ENCODE results near the gene CYB561D2.

Gene CYB561D2

DNA sequence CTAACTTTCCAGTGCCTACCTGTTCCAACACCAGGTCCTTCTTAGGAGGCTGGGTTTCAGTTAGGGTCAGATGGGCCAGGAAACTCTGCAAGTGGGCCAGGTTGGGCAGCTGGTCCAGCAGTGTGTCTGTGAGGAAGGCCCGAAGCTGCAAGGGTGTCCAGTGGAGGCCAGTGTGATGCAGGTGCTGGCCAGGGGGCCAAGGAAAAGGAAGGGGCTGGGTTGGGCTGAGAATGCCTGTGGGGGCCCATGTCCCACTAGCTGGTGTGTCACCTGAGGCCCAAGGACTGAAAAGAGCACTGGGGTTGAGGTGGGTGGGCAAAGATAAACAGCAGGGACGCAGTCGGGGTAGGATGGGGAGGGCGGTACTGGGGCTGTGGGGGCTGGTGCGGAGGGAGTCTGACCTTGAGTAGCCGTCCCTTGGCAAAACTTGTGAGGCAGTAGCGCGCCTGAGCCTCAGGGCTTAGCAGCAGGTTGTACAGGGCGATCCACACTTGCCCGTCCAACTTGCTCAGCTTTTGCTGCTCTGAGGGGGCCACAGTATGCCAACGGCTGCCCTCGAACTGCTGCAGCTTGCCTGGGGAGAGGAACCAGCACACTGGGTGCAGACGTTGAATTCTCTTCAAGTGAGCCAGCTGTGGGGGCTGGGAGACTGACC is 8.5 kb upstream of the CYB561D2 start:
- DNase-seq (ENCODE audit: low spot score) = no peak

DNA sequence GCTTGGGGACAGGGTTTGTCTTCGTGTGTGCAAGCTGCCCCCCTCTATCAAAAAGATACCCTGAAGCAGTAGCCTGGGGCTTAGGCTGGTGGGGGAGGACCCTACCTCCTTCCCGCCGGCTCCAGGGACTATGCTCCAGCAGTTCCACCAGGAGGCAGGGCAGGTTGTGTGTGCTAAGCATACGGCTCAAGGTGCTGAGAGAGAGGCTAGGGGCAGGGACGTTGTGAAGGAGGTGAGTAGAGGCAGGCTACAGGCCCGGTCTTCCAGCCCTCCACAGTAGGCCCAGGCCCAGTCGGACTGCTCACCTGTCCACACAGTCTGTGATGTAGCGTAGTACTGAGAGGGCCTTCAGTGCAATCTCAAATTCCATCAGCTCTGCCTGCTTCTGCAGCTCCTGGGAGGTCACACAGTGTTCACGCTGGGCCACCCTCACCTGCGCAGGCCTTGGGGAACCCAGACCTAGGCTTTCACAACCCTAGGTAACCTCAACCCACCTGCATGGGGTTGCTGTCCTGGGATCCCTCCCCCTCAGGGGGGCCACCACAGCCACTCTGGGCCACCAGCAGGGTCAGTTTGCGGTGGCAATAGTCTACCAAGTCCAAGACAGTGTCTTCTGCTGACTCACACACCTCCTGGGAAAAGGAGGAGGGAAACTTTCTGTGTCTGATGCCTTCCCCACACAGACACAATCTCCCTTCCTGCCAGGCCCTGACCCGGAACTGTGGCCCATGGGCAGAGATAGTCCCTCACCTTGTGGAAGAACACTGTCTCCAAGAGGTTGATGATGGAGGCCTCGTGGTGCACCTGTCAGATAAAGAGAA is 7.6 kb upstream of the CYB561D2 start:
- no peak for DNase-seq (ENCODE audit: low spot score)

DNA sequence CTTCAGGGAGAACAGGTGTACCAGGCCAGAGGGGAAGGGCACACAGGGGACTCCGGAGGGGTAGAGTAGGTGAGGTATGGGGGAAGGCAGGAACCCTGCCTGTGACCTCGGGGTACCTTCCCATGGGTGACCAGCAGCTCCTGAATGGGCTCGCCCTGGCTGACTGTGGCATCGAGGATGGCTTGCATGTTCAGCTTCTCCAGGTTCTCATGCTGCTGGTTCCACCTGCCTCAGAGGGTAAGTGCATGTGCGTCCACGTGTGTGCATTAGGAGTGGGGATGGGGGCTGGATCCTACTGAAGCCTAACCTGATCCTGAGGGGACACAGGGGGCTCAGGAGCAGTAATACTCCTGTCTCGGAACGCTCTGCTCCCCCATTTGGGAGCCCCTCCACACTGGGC is 5.7 kb upstream of the CYB561D2 start:
- DNase-seq (ENCODE audit: low spot score) = no peak

DNA sequence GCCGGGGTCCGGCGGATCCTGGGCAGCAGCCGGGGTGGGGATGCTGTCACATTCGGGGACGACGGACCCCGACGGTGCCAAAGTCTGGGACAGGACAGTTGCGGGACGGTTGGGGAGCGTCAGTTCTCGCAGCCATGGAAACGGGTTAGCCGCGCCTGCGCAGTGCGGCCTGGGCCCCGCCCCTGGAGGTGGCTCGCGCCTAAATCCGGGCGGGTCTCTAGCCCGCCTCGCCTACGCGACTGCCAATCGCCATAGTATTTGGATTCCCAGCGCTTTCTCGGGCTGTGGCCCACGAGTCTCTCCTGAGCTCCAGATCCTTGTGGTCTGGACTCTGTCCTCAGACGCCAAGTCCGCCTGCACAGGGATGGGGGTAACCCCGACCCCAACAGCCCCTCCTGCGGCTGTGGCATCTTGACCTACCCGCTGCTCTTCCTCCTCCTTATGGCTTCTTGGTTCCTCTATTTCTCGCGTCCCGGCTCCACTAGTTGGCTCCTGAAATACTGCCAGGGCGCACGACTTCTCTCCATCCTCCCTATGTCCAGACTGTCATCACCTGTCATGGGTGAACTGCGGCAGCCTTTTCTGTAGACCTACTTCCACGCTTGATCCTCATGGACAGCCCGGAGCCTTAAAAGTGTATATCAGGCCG is 5.0 kb upstream of the CYB561D2 start, which contains the start of gene ZMYND10:
ZMYND10 (minus strand) TSS at position 147 of the 649 bp plus-strand sequence. CDS start 153 bp downstream, outside the sequence.
- DNase-seq (ENCODE audit: low spot score) = peak; percentile 44

DNA sequence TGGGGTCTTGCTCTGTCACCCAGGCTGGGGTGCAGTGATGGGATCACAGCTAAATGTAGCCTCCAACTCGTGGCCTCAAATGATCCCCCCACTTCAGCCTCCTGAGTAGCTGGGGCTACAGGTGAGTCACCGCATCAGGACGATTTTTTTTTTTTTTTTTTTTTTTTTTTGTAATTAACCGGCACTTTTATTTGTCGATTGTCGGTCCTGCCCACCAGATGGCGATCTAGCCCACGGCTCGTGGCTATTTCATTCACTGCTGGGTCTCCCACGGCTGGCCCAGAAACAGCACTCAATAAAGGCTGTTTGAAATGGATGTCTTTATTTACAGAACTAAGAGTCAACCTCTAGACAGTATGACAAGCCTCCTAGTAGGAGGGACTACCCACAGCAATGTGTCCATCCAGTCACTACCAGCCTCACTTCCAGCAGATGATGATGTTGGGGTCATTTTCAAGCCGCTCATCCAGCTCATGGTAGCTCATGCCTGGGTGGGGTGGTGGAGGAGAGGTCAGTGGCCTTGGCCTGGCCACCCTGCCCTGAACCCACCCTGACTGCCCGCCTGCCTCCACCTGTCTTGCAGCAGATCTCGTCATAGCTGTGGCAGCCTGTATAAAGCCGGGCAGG is 3.4 kb upstream of the CYB561D2 start:
- peak; percentile 69 for DNase-seq (ENCODE audit: low spot score)

DNA sequence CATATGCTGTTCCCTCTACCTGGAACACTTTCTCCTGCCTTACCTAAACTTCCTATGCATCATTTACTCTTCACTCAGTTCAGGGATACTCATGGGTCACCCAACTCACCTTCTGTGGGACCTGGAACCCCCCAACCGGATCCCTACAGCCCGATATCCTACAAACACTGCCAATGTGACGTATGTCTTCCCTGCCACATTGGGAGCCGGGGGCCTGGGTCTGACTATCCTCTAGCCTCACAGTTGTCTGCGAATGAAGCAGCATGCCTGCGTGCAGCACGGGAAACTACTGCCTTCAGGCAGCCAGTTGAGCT is 492 bp upstream of the CYB561D2 start:
- DNase-seq (ENCODE audit: low spot score) = no peak

DNA sequence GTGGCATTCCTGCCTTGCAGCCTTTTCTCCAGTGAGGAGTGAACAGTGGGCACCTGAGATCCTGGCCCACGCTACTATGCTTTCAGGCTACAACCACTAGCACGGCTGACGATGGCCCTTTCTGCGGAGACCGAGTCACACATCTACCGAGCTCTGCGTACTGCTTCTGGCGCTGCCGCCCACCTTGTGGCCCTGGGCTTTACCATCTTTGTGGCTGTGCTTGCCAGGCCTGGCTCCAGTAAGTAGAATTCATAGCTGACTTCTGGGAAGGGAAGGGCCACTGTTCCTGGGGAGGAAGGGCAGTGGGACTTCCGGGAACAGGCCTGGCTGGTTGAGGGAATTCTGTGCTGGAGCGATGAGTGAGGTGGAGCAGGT is 648 bp downstream of the CYB561D2 start:
- no peak for DNase-seq (ENCODE audit: low spot score)

DNA sequence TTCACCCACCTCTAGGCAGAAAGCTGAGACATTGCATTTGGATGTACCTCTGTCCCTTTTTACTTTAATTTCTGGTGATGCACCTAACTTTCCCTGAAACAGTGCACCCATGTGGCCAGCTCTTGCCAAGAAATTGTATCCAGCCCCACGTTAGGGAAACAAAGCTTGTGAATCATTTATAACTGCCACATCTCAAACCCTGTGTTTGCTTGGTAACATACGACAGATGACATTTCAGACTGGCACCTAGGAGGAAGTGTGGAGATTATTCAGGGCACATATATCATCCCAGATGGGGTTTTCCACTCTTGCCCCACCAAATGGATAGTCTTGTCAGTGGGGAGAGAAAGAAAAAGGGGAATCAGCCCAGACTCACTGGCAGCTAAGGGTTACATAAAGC is 2.1 kb downstream of the CYB561D2 start:
- DNase-seq (ENCODE audit: low spot score) = peak; percentile 53

DNA sequence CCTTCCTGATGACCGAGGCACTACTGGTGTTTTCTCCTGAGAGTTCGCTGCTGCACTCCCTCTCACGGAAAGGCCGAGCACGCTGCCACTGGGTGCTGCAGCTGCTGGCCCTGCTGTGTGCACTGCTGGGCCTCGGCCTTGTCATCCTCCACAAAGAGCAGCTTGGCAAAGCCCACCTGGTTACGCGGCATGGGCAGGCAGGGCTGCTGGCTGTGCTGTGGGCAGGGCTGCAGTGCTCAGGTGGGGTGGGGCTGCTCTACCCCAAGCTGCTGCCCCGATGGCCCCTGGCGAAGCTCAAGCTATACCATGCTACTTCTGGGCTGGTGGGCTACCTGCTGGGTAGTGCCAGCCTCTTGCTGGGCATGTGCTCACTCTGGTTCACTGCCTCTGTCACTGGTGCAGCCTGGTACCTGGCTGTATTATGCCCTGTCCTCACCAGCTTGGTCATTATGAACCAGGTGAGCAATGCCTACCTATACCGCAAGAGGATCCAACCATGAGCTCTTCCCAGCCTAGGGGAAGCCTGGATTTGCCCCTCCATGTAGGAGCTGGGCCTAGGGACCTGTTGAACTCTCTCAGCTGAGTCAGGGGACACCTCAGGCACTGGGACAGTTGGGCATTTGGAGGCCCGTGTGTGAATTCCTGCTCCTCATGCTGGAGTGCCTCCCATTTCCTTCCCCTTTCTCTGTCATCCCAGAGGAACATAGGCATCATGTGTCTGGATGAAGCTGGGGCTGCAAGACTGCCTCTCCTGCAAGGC is 2.8 kb downstream of the CYB561D2 start:
- no peak for DNase-seq (ENCODE audit: low spot score)

DNA sequence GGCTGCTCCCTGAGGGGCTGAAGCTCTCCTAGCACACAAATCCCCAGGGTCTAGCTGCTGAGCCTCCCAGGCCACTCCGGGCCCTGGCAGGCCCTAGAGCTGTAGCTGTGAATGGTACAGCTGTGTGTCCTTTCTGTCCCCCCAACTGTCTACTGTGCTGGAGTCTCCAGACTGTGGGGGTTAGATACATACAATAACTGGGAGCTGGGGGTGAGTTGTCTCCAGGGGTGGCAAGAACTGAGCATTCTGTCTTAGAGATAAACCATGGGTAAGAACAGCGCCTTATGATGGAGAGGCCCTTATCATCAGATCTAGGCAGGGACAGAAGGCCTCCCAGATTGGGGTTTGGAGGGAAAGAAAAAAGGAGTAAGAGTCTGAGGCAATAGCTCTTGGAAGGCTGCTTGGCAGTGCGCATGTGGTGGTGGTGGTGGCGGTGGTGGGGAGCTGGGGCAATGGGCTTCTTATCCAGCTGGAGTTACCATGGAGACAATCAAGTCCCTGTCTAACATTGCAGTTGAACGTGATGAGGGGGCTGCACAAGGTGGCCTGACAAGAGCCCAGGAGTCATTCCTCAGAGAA is 3.6 kb downstream of the CYB561D2 start:
- DNase-seq (ENCODE audit: low spot score) = no peak

DNA sequence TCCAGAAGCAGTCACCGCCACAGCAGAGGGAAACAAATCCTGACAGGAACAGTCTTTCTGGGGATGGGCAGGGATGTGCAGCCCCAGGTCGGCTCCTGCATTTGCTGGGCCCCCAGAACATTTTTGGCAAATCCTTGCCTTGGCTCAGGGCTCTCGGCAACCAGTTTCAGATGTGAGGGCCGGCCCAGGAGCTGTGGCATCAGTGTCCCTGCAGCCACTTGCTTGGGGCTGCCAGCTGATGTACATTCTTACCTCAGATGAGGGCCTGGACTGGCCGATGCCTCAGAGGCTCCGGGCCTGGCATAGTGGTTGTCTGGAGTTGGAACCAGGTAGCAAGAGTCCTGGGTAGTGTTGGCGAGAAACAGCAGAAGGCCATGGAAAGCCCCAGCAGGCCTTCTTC is 4.2 kb downstream of the CYB561D2 start:
- no peak for DNase-seq (ENCODE audit: low spot score)

DNA sequence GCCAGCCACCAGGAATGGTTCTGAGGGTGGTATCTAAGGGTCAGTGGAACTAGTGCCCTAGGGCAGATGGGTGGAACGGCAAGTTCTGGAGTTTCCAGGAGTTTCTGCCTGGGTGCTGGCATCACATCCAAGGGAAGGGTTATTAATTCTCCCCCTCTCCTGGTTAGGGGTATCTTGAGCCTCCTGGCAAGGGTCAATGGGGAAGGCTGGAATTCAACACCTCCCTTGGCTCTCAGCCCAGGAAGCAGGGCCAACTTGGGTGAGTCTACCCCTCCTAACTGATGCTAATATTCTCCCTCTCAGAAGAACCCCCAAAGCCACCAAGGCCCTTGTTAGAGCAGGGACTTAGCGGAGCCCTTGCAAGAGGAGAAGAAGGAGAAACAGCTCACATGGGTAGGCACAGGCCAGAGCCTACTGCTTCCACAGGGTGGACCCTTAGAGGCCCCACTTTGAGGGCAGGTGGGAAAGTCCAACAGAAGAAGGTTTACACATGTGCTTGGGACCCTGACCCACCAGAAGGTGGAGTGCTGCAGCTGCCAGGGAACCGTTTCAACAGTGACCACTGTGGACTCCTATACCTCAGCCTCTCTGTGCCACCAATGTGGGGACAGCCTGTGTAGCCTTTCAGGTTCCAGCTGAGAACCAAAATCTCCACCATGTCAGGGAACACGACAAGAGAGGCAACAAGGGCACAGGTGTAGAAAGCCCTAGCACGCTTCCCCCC is 5.3 kb downstream of the CYB561D2 start:
- DNase-seq (ENCODE audit: low spot score) = no peak

DNA sequence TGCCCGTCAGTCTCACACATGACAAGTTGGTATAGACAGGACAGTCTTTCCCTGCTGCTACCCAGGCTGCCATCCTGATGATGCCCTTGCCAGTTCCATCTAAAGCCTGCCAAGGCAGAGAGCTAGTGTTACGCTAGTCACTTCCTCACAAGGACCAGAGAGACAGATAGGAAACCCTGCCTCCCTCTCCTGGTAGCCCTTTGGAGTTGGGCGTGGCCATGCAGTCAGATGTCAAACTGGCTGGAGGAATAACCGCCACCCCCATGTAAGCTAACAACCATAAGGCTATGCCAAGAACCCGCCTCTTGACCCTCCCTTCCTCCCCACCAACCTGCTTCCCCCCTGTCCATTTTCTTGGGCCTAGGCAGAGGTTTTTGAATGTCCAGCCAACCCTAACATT is 5.9 kb downstream of the CYB561D2 start:
- no peak for DNase-seq (ENCODE audit: low spot score)

DNA sequence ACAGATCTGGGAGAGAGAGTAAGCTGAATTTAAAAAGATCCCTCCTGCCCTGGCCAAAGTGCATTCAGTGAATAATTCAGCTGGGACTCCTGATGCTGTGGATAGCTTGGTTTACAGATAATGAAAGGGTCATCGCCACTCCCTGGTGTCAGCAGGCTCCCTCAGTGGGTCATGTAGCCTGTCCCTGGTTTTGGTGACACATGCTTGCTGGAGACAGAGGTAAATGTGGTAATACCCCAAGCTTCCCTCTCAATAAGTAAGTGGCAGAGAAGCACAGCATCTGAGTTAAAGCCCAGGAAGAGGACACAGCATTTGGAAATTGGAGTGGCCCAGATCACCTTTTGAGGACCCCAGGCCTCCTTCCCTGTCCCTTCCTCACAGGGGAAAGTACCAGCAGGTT is 6.8 kb downstream of the CYB561D2 start:
- DNase-seq (ENCODE audit: low spot score) = no peak

DNA sequence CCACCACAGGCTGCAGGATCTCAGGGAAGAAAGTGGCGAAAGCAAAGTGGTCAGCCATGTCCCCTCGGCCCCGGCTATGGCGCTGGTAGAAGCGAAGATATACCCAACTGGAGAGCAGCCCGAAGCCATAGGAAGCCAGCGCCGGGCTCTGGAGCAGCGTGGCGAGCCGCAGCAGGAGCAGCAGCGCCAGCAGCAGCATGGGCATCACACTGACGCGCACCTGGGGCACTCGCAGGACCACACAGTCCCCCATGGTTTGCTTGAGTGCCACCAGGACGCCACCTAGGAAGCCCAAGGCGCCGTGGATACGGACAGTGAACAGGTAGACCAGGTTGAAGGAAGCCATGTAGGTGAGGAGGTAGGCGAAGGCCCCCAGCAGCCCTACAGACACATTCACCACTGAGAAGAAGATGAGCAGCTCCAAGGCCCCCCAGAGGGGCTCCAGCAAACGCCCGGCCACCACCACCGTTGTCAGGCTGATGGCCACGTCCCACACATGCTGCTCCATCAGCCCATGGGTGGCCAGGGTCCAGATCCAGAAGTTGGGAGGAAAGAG is 7.8 kb downstream of the CYB561D2 start:
- no peak for DNase-seq (ENCODE audit: low spot score)

DNA sequence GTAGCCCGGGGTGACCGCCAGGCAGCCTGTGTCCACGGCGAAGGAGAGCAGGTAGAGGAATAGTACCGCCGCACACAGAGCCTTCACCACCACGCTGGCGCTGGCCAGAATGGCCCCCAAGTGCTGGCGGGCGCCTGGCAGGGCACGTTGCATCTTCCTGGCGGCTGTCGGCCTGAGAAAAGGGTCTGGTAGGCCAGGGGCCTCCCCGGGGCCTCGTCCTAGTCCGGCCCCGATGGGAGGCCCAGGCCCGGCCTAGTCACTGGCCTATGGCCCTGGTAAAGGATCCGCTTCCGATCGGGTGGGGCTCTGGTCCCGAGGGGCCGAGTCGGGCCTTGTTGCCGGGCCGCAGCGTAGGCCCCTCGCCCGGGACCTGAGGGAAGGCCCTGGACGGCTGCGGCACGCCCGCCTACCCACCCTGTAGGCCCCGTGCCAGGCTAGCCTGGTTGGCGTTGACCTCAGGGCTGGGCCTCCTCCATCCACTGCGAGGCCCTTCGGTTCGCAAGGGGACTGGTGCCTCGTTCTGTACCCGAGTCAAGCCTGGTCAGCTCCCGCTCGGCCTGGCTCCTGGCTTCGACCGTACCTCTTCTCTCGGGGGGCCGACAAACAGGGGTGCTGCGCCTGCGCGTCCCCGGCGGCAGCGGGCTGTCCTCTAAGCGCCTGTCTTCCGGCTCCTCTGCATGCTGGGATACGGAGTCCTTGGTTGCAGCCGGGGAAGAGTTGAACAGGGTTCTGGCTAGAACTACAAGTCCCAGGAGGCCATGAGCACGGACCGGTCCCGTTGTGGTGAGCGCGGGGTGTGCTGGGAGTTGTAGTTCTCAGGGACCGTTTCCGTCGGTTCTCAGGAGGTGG is 8.5 kb downstream of the CYB561D2 start, which contains the start of gene TMEM115:
TMEM115 (minus strand) TSS at position 611 of the 849 bp plus-strand sequence; CDS start at position 153, 458 bp downstream.
- DNase-seq (ENCODE audit: low spot score) = peak; percentile 99

DNA sequence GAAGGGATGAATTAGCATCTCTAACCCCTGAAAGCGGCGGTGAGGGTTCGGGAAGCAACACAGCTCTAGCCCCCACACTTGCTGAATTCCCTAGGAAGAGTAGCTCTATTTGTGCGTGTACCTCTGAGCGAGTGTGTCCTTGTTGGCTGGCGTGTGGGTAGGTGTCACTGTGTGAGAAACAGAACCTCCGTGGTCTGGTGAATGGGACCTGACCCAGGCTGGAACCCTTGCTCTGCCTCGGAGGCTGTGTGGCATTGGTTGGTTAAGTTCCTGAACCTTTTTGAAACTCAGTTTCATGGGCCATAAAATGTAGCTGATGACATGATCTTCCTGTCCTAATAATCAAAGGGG is 9.1 kb downstream of the CYB561D2 start:
- no peak for DNase-seq (ENCODE audit: low spot score)

DNA sequence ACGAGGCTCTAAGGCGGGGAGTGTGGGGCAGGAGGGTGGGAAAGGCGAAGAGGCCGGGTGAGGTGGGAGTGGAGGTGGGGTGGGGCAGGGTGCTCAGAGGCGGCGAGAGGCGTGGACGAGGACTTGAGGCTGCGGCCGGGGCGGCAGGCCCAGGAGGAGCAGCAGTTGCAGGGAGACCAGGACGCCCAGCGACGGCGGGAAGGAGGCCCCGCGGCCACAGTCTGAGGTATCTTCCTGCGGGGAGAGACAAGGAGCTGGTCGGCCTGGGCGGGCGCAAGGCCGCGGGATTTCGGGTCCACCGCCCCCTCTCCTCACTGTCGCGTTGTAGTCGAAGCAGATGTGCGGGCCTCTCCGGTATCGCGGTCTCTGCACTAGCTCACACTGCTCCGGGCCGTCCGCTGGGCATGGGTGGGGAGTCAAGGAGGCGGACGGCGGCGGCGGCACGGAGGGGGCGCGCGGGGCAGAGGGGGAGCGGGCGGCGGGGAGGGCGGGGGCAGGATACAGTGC is 14.0 kb downstream of the CYB561D2 start:
- no peak for DNase-seq (ENCODE audit: low spot score)

DNA sequence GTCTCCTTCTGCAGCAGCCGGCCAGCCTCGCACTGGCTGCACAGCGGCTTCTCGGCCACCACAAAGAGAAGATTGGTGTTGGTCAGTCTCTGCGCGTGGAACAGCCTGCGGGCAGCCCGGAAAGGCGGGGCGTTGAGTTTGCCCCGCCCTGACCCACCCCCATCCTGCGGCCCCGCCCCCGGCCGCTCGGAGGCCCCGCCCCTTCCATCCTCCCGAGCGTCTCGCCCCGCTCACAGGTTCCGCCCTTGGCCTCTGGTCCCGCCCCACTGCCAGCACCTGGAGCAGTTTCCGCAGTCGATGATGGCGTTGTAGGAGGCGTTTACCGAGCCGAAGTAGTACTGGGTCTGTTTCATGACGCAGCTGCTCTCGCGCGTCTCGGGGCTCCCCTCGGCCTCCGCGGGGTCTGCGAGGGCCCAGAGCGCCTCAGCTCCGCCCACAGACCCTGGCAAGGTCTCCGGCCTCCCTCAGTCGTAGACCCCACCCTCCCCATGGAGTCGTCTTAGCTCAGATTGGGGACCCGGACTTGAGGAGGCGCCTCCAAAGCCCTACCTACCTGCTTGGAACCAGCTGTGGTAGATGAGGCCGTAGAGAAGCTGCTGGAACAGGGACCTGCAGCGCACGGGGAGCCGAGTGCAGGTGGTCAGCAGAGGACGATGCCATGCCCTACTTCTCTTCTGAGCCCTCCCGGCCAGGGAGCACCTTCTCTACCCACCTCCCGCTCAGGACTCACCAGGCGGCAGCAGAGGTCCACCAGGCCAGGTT is 14.6 kb downstream of the CYB561D2 start:
- DNase-seq (ENCODE audit: low spot score) = peak; percentile 88

All from SW480 (cell line).